Left forelimb (tissue), 1 donor: ENCODE results near the gene PRAMEF11.
"Not testable (repeated sequence)": the region's sequence is repeated elsewhere in the genome, so short reads cannot be mapped to it uniquely, and the experiment has no call there.

Experiments
- DNase-seq: peaks from one replicate; pipeline ENCODE4 v3.0.0-alpha.2; 2018; ENCODE audit warnings: low spot score

Gene PRAMEF11

DNA sequence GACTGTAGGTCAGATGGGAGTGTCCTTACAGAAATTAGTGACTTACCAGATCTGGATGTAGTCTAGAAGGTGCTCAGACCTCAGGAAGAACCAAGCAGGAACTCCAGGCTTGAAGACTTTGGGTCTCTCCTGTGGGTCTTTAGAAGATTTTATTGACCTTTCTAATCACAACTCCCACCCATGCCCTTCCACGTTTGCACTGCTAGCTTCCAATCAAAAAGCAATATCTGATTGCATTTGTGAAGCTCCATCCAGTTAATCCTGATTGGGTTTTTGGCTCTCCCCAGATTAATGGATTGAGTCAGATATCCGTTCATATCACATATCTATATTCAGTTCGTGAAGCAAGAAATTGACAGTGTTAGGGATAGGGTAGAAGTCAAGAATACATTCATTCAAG lies at the start of gene PRAMEF11:
TSS of gene PRAMEF11 (minus strand) at position 101 of the 400 bp plus-strand sequence. CDS start 2,621 bp downstream, outside the sequence.
- DNase-seq = not testable (repeated sequence)

DNA sequence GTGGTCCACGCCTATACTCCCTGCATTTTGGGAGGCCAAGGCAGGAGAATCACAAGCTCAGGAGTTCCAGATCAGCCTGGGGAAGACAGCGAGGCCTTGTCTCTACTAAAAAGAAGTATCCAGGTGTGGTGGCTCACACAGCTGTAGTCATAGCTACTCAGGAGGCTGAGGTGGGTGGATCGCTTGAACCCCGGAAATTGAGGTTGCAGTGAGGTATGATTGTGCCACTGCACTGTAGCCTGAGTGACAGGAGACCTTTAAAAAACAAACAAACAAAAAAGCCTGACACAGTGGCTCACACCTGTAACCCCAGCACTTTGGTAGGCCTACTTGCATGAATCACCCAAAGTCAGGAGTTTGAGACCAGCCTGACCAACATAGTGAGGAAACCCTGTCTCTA lies 47.2 kb upstream of the PRAMEF11 start:
- not testable (repeated sequence) for DNase-seq

- DNase-seq = not testable (repeated sequence)
These were observed 32.1 kb upstream of the PRAMEF11 start for GRCh38 chr1:12863131-12863880.

DNA sequence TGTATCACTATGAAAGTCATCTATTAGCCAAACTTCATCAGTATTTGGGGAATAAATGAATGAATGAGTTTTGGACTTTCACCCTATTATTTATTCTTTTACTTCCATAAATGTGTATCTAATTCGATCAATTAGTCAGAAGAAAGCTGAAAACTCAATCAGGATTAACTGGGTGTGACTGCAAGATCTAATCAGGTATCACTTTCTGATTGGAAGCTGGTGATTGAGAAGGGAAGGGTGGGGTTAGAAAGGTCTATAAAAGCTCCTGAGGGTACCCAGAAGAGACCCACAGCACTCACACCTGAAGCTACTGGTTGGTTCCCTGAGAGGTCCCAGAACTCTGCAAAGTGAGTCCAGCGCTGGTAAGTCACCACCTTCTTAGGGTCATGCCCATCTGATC lies 25.6 kb upstream of the PRAMEF11 start, which contains the start of gene PRAMEF2:
TSS of gene PRAMEF2 (plus strand) at position 301 of the 400 bp plus-strand sequence. CDS start 1,924 bp downstream, outside the sequence.
- not testable (repeated sequence) for DNase-seq

- no peak for DNase-seq
These were observed 20.6 kb upstream of the PRAMEF11 start for GRCh38 chr1:12851779-12852178.

DNA sequence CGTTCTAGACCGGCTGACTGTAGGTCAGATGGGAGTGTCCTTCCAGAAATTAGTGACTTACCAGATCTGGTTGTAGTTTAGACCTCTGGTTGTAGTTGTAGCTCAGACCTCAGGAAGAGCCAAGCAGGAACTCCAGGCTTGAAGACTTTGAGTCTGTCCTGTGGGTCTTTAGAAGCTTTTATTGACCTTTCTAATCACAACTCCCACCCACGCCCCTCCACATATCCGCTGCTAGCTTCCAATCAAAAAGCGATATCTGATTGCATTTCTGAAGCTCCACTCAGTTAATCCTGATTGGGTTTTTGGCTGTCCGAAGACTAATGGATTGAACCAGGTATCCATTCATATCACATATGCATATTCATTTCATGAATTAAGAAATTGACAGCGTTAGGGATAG lies 17.4 kb upstream of the PRAMEF11 start, which contains the start of gene HNRNPCL1:
TSS of gene HNRNPCL1 (minus strand) at position 101 of the 400 bp plus-strand sequence. CDS start 431 bp downstream, outside the sequence.
- DNase-seq = not testable (repeated sequence)

- not testable (repeated sequence) for DNase-seq
These were observed 2.0 kb upstream of the PRAMEF11 start for GRCh38 chr1:12833251-12833650.

DNA sequence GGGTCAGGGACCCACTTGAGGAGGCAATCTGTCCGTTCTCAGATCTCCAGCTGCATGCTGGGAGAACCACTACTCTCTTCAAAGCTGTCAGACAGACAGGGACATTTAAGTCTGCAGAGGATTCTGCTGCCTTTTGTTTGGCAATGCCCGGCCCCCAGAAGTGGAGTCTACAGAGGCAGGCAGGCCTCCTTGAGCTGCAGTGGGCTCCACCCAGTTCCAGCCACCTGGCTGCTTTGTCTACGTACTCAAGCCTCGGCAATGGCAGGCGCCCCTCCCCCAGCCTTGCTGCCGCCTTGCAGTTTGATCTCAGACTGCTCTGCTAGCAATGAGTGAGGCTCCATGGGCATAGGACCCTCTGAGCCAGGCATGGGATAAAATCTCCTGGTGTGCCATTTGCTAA lies 12.1 kb downstream of the PRAMEF11 start:
- not testable (repeated sequence) for DNase-seq

GRCh38 chr1:12811409-12811784 lies 19.8 kb downstream of the PRAMEF11 start:
- no peak for DNase-seq

GRCh38 chr1:12810691-12811408 lies 20.4 kb downstream of the PRAMEF11 start:
- DNase-seq = no peak

GRCh38 chr1:12809933-12810332 lies 21.3 kb downstream of the PRAMEF11 start:
- no peak for DNase-seq

- DNase-seq = no peak
These were observed 31.5 kb downstream of the PRAMEF11 start for GRCh38 chr1:12799730-12800129.

DNA sequence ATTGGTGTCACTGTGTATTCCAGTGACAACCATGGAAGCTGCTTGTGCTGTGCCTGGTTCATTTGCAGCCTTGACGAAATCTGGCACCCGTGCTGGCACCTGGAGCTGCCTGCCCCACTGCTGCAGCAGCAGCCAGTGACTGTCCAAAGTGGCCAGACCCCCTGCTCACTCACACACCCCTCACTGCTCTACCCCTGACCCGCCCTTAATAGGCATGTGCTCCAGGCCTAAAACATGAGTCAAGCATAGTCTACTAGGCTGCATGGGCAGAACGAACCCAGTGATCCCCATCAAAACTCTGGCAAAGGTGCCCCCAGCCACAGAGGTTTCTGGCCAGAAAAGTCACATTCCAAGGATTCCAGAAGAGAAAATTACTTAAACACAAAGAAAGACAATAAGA lies 32.3 kb downstream of the PRAMEF11 start:
- no peak for DNase-seq

DNA sequence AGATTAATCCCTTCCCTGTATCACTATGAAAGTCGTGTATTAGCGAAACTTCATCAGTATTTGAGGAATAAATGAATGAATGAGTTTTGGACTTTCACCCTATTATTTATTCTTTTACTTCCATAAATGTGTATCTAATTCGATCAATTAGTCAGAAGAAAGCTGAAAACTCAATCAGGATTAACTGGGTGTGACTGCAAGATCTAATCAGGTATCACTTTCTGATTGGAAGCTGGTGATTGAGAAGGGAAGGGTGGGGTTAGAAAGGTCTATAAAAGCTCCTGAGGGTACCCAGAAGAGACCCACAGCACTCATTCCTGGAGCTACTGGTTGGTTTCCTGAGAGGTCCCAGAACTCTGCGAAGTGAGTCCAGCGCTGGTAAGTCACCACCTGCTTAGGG lies 40.1 kb downstream of the PRAMEF11 start, which contains the start of gene PRAMEF1:
TSS of gene PRAMEF1 (plus strand) at position 301 of the 400 bp plus-strand sequence. CDS start 1,831 bp downstream, outside the sequence.
- DNase-seq = not testable (repeated sequence)

- not testable (repeated sequence) for DNase-seq
These were observed 46.5 kb downstream of the PRAMEF11 start for GRCh38 chr1:12784729-12785128.

DNA sequence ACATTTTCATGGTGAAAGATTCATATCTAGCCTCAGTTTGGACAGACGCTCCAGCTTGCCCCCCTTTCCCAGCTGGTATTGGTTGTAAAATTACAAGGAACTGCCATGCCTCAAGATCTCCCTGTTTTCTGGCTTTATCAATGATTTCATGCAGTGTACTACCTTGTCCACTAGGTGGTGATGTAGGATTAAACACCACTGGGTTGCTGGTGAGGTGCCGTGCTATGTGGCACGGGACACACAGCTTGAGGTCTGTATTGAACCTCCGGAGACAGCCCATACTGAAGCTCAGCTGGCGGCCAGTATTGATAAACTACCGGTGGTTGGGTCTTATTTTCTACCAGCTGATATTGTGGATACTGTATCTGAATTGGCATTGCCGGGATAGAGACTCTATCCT lies 47.4 kb downstream of the PRAMEF11 start:
- DNase-seq = not testable (repeated sequence)

DNA sequence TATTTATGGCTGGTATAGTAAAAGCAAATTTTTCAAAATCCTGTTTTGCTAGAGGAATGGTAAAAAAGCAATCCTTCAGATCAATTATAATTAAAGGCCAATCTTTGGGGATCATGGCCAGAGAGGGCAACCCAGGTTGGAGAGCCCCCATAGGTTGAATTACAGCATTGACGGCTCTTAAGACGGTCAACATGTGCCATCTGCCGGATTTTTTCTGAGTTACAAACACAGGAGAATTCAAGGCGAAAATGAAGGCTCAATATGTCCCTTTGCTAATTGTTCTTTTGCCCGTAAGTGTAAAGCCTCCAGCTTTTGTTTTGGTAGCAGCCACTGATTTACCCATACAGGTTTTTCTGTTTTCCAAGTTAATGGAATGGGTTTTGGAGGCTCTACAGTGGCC lies 49.7 kb downstream of the PRAMEF11 start:
- not testable (repeated sequence) for DNase-seq

- no peak for DNase-seq
These were observed 52.3 kb downstream of the PRAMEF11 start for GRCh38 chr1:12778907-12779306.

- no peak for DNase-seq
These were observed 53.1 kb downstream of the PRAMEF11 start for GRCh38 chr1:12778061-12778460.

- DNase-seq = no peak
These were observed 54.2 kb downstream of the PRAMEF11 start for GRCh38 chr1:12776801-12777557.

GRCh38 chr1:12775443-12775842 lies 55.8 kb downstream of the PRAMEF11 start:
- DNase-seq = no peak

GRCh38 chr1:12774801-12775345 lies 56.3 kb downstream of the PRAMEF11 start:
- no peak for DNase-seq
